DOHH2 (cell line): ENCODE results near the gene VWDE.

Experiments
- H3F3A ChIP-seq: fragments of 200-600 bp; sonication (generic), shearing (Covaris generic); 2 replicates; pipeline ENCODE4 v1.6.0; 2016; ENCODE audit warnings: antibody characterized with exemption, mild to moderate bottlenecking; ENCODE audit not compliant: control insufficient read depth, insufficient read depth
- H3K27ac ChIP-seq: fragments of 200-600 bp; sonication (generic); 2 replicates; pipeline ENCODE4 v1.5.1; 2014; ENCODE audit warnings: low read depth, mild to moderate bottlenecking, low read length, moderate library complexity
- H3K27me3 ChIP-seq: fragments of 200-600 bp; sonication (generic); 2 replicates; pipeline ENCODE4 v1.6.1; 2014; ENCODE audit warnings: mild to moderate bottlenecking, low read length, mixed read lengths; ENCODE audit not compliant: control insufficient read depth
- H3K36me3 ChIP-seq: fragments of 200-600 bp; sonication (generic); 2 replicates; pipeline ENCODE4 v1.6.1; 2014; ENCODE audit warnings: mild to moderate bottlenecking, low read length, moderate library complexity, mixed read lengths; ENCODE audit not compliant: control insufficient read depth
- H3K4me1 ChIP-seq: fragments of 200-600 bp; sonication (generic); 2 replicates; pipeline ENCODE4 v1.6.1; 2014; ENCODE audit warnings: mild to moderate bottlenecking, low read length, mixed read lengths; ENCODE audit not compliant: control insufficient read depth
- H3K4me2 ChIP-seq: fragments of 200-600 bp; sonication (generic); 2 replicates; pipeline ENCODE4 v1.6.0; 2014; ENCODE audit warnings: mild to moderate bottlenecking, low read length, moderate library complexity
- H3K4me3 ChIP-seq: fragments of 200-600 bp; sonication (generic); 2 replicates; pipeline ENCODE4 v1.5.1; 2014; ENCODE audit warnings: mild to moderate bottlenecking, low read length, mixed read lengths
- H3K79me2 ChIP-seq: fragments of 200-600 bp; sonication (generic); 2 replicates; pipeline ENCODE4 v1.6.1; 2014; ENCODE audit warnings: mild to moderate bottlenecking, low read length, mixed read lengths; ENCODE audit not compliant: control insufficient read depth
- H3K9me2 ChIP-seq: fragments of 200-600 bp; sonication (generic); replicated peaks from 2 replicates; pipeline ENCODE4 v1.6.1; 2014; ENCODE audit warnings: mild to moderate bottlenecking, low read length, mixed read lengths; ENCODE audit not compliant: control insufficient read depth
- H3K9me3 ChIP-seq: fragments of 200-600 bp; sonication (generic); 2 replicates; pipeline ENCODE4 v1.6.1; 2014; ENCODE audit warnings: antibody characterized with exemption, low read length, mixed read lengths; ENCODE audit not compliant: control insufficient read depth, insufficient read depth
- H4K20me1 ChIP-seq: fragments of 200-600 bp; sonication (generic); 2 replicates; pipeline ENCODE4 v1.6.0; 2014; ENCODE audit warnings: low read depth, mild to moderate bottlenecking, antibody characterized with exemption, low read length, moderate library complexity; ENCODE audit not compliant: control insufficient read depth, insufficient read depth
- CTCF ChIP-seq: fragments of 200-600 bp; sonication (generic); IDR thresholded peaks from one replicate; pipeline ENCODE4 v1.5.1; 2014; ENCODE audit warnings: antibody characterized with exemption, mild to moderate bottlenecking, low read depth, low read length; ENCODE audit not compliant: poor library complexity, severe bottlenecking
- EZH2phosphoT487 ChIP-seq: fragments of 200-600 bp; sonication (generic); IDR thresholded peaks from 2 replicates; pipeline ENCODE4 v1.6.1; 2017; ENCODE audit warnings: borderline replicate concordance, mild to moderate bottlenecking, antibody characterized with exemption, low read length, moderate library complexity, mixed read lengths

VWDE gene

GRCh38 chr7:12287901-12288300 is 115.8 kb downstream of the VWDE start:
- no peaks in the 10 kb centered on the region for H4K20me1 ChIP-seq
- H3K4me1 ChIP-seq, result no peaks in the 10 kb centered on the region
- no peaks in the 10 kb centered on the region for H3K9me2 ChIP-seq
- no peaks in the 10 kb centered on the region for H3K79me2 ChIP-seq
- no peaks in the 10 kb centered on the region for H3K36me3 ChIP-seq
- H3F3A ChIP-seq, result no peaks in the 10 kb centered on the region
- no peak overlapping the region for H3K4me3 ChIP-seq
- H3K27me3 ChIP-seq, result no peaks in the 10 kb centered on the region
- no peak overlapping the region for H3K27ac ChIP-seq
- H3K4me2 ChIP-seq, result no peak overlapping the region
- H3K9me3 ChIP-seq, result peaks cover 16% of the 10 kb centered on the region; the same call in 1 of the 2 replicates
- TF ChIP-seq CTCF (no peak), EZH2phosphoT487 (no peak)

- no peak for TF ChIP-seq EZH2phosphoT487
- TF ChIP-seq CTCF, result no peak
- Histone ChIP-seq H3K4me3 (no peak overlapping the region), H3K4me2 (no peak overlapping the region), H3F3A (no peaks in the 10 kb centered on the region), H4K20me1 (no peaks in the 10 kb centered on the region), H3K79me2 (no peaks in the 10 kb centered on the region), H3K9me3 (no peaks in the 10 kb centered on the region; the same call in 1 of the 2 replicates), H3K4me1 (no peaks in the 10 kb centered on the region), H3K27ac (no peak overlapping the region), H3K27me3 (no peaks in the 10 kb centered on the region), H3K9me2 (no peaks in the 10 kb centered on the region), H3K36me3 (no peaks in the 10 kb centered on the region)
Measured at GRCh38 chr7:12281038-12281437, 122.6 kb downstream of the VWDE start.
